IMR-90 (cell line): ENCODE measurements around the gene HTR2B. TPM values are rescaled to one million over a fixed set of nuclear protein-coding genes. Genes with fewer than 3 reads are reported as not detected.

ENCODE experiments used
- ATAC-seq: fragments of 200-7000 bp; cut with Tn5 transposase; 2 replicates; pipeline ENCODE4 v1.9.1; 2020; ENCODE audit warnings: low read depth, mild to moderate bottlenecking, moderate library complexity
- BruUV-seq: library from RNA; stranded (reverse); fragments of 400-500 nt; replicated peaks from 2 replicates; lab custom pipeline; 2021; lab: Mats Ljungman, UMichigan
- CTCF ChIA-PET: fragments of 300-600 bp; formaldehyde crosslinking; extraction: SDS; loops from one replicate; lab custom pipeline; 2021; ENCODE audit warnings: antibody characterized with exemption; lab: Yijun Ruan, JAX
- POLR2A ChIA-PET: fragments of 300-600 bp; sonication (Branson Sonifier 250); formaldehyde crosslinking; loops from one replicate; lab custom pipeline; 2022; ENCODE audit warnings: antibody characterized with exemption; ENCODE audit not compliant: unreplicated experiment; lab: Charles Lee
- DNase-seq: peaks from one replicate; pipeline ENCODE4 v3.0.0; 2013
- H2AFZ ChIP-seq: replicated peaks from 2 replicates; pipeline ENCODE3; 2013; ENCODE audit warnings: low read length, mild to moderate bottlenecking; ENCODE audit not compliant: poor library complexity
- H2AK5ac ChIP-seq: 2 replicates; pipeline ENCODE4 v1.6.1; 2013; ENCODE audit warnings: low read depth, low read length, inconsistent platforms
- H2AK9ac ChIP-seq: replicated peaks from 2 replicates; pipeline ENCODE3; 2013; ENCODE audit warnings: mild to moderate bottlenecking, low read depth, low read length, moderate library complexity; ENCODE audit not compliant: poor library complexity
- H2BK120ac ChIP-seq: 2 replicates; pipeline ENCODE4 v1.6.1; 2013; ENCODE audit warnings: low read depth, low read length, inconsistent platforms
- H2BK15ac ChIP-seq: 3 replicates; pipeline ENCODE4 v1.6.1; 2013; ENCODE audit warnings: low read depth, low read length, inconsistent platforms
- H2BK20ac ChIP-seq: 2 replicates; pipeline ENCODE4 v1.6.1; 2013; ENCODE audit warnings: low read depth, mild to moderate bottlenecking, inconsistent platforms, low read length, moderate library complexity
- H2BK5ac ChIP-seq: 2 replicates; pipeline ENCODE4 v1.6.1; 2013; ENCODE audit warnings: mild to moderate bottlenecking, low read depth, low read length, inconsistent platforms; ENCODE audit not compliant: poor library complexity, severe bottlenecking
- H3K14ac ChIP-seq: replicated peaks from 2 replicates; pipeline ENCODE4 v1.6.1; 2013; ENCODE audit warnings: low read depth, low read length, inconsistent platforms
- H3K18ac ChIP-seq: 2 replicates; pipeline ENCODE4 v1.6.1; 2013; ENCODE audit warnings: low read depth, low read length, control low read depth
- H3K23ac ChIP-seq: 2 replicates; pipeline ENCODE4 v1.6.1; 2013; ENCODE audit warnings: low read depth, low read length, inconsistent platforms
- H3K27ac ChIP-seq: 2 replicates; pipeline ENCODE4 v1.5.1; 2013; ENCODE audit warnings: mild to moderate bottlenecking, control low read depth, low read length; ENCODE audit not compliant: insufficient read depth
- H3K27me3 ChIP-seq: 2 replicates; pipeline ENCODE4 v1.6.1; 2013; ENCODE audit warnings: low read length; ENCODE audit not compliant: control insufficient read depth, insufficient read depth
- H3K36me3 ChIP-seq: 2 replicates; pipeline ENCODE4 v1.6.1; 2013; ENCODE audit warnings: low read length, mixed read lengths; ENCODE audit not compliant: control insufficient read depth, insufficient read depth
- H3K4ac ChIP-seq: 2 replicates; pipeline ENCODE4 v1.6.1; 2013; ENCODE audit warnings: low read depth, low read length, inconsistent platforms
- H3K4me1 ChIP-seq: 2 replicates; pipeline ENCODE4 v1.6.1; 2013; ENCODE audit warnings: low read length, mixed read lengths; ENCODE audit not compliant: control insufficient read depth, insufficient read depth
- H3K4me2 ChIP-seq: 2 replicates; pipeline ENCODE4 v1.6.1; 2013; ENCODE audit warnings: low read depth, mild to moderate bottlenecking, control low read depth, low read length, moderate library complexity
- H3K4me3 ChIP-seq: 2 replicates; pipeline ENCODE4 v1.5.1; 2013; ENCODE audit warnings: low read depth, mild to moderate bottlenecking, control low read depth, low read length, moderate library complexity; ENCODE audit not compliant: insufficient read depth
- H3K56ac ChIP-seq: 2 replicates; pipeline ENCODE4 v1.6.1; 2013; ENCODE audit warnings: low read length, inconsistent platforms; ENCODE audit not compliant: insufficient read depth; ENCODE audit errors: extremely low read depth
- H3K79me1 ChIP-seq, 2 experiments: 2 replicates each; pipeline ENCODE4 v1.6.1; 2013; ENCODE audit warnings: low read length in 2 of 2, inconsistent platforms in 1 of 2, low read depth in 1 of 2
- H3K9ac ChIP-seq: 2 replicates; pipeline ENCODE4 v1.6.1; 2013; ENCODE audit warnings: low read depth, low read length, control low read depth
- H3K9me1 ChIP-seq: 2 replicates; pipeline ENCODE4 v1.6.1; 2013; ENCODE audit warnings: low read length, inconsistent platforms; ENCODE audit not compliant: insufficient read depth
- H3K9me3 ChIP-seq: 2 replicates; pipeline ENCODE4 v1.6.1; 2013; ENCODE audit warnings: low read length; ENCODE audit not compliant: control insufficient read depth, insufficient read depth
- H4K20me1 ChIP-seq: 2 replicates; pipeline ENCODE4 v1.6.1; 2013; ENCODE audit warnings: low read length, inconsistent platforms; ENCODE audit not compliant: insufficient read depth
- H4K5ac ChIP-seq: 2 replicates; pipeline ENCODE4 v1.6.1; 2013; ENCODE audit warnings: mild to moderate bottlenecking, low read depth, low read length, control low read depth
- H4K8ac ChIP-seq, 2 experiments: 2 replicates each; pipeline ENCODE4 v1.6.1; 2013; ENCODE audit warnings: low read depth in 2 of 2, low read length in 2 of 2, control low read depth in 1 of 2, inconsistent platforms in 1 of 2
- H4K91ac ChIP-seq: 2 replicates; pipeline ENCODE4 v1.6.1; 2013; ENCODE audit warnings: low read depth, low read length, inconsistent platforms; ENCODE audit not compliant: insufficient read depth
- BHLHE40 ChIP-seq: fragments of 150-350 bp; IDR thresholded peaks from 2 replicates; pipeline ENCODE4 v1.6.1; 2016; ENCODE audit warnings: mild to moderate bottlenecking, low read depth, low read length
- CEBPB ChIP-seq: IDR thresholded peaks from 2 replicates; pipeline ENCODE4 v1.6.1; 2012; ENCODE audit warnings: low read depth, low read length, improper control_type of control experiment
- CHD1 ChIP-seq: IDR thresholded peaks from 2 replicates; pipeline ENCODE4 v1.6.1; 2012; ENCODE audit warnings: low read depth, low read length, improper control_type of control experiment
- FOS ChIP-seq: fragments of 150-350 bp; IDR thresholded peaks from 2 replicates; pipeline ENCODE4 v1.6.1; 2016; ENCODE audit warnings: low read depth, low read length
- MAFK ChIP-seq: IDR thresholded peaks from 2 replicates; pipeline ENCODE4 v1.6.1; 2012; ENCODE audit warnings: low read depth, low read length, improper control_type of control experiment
- MAZ ChIP-seq: IDR thresholded peaks from 2 replicates; pipeline ENCODE4 v1.6.1; 2012; ENCODE audit warnings: low read depth, mild to moderate bottlenecking, low read length, improper control_type of control experiment, moderate library complexity, borderline replicate concordance
- MXI1 ChIP-seq: IDR thresholded peaks from 2 replicates; pipeline ENCODE4 v1.6.1; 2012; ENCODE audit warnings: low read depth, mild to moderate bottlenecking, low read length, moderate library complexity, borderline replicate concordance
- POLR2A ChIP-seq: IDR thresholded peaks from 2 replicates; pipeline ENCODE4 v1.6.1; 2012; ENCODE audit warnings: mild to moderate bottlenecking, low read depth, low read length
- RCOR1 ChIP-seq: IDR thresholded peaks from 2 replicates; pipeline ENCODE4 v1.6.1; 2012; ENCODE audit warnings: mild to moderate bottlenecking, low read length, improper control_type of control experiment; ENCODE audit not compliant: insufficient replicate concordance
- SMC3 ChIP-seq: fragments of 150-350 bp; IDR thresholded peaks from 2 replicates; pipeline ENCODE4 v1.6.1; 2016; ENCODE audit warnings: low read depth, mild to moderate bottlenecking, antibody characterized with exemption, low read length, moderate library complexity
- WGBS, 2 experiments: methylation state at CpG; one replicate each; pipeline versions ENCODE4 v1.1.5 to v1.1.7; 2013; ENCODE audit warnings: missing lambda C conversion rate in 2 of 2; ENCODE audit not compliant: insufficient read length in 1 of 2; ENCODE audit errors: extremely low coverage in 2 of 2; 5-methylcytosine and 5-hydroxymethylcytosine counted together
- dilution Hi-C: fragments of 300-500 bp; cut with HindIII; formaldehyde crosslinking; loops from one replicate; pipeline ENCODE4 v1.14.3; 2018; ENCODE audit warnings: low sequenced_read_pairs; ENCODE audit not compliant: unreplicated experiment
- in situ Hi-C: fragments of 300-500 bp; cut with MboI; formaldehyde crosslinking; loops from 3 replicates; pipeline ENCODE4 v1.14.3; 2019; ENCODE audit warnings: low sequenced_read_pairs, inconsistent platforms, mixed read lengths
- intact Hi-C: fragments of 100-400 bp; cut with micrococcal nuclease; formaldehyde crosslinking; loops from 2 replicates; pipeline ENCODE4 v1.10.0; 2022
- polyA plus RNA-seq, 3 experiments: library from polyadenylated mRNA; depleted of rRNA; stranded (reverse); fragments of >200 nt; gene quantifications; 2 replicates each; pipeline ENCODE4 v1.2.3, GENCODE V29; 2012; ENCODE audit warnings: low replicate concordance in 1 of 3
- total RNA-seq: library from RNA; depleted of rRNA; stranded (reverse); fragments of >200 nt; gene quantifications from 2 replicates; pipeline ENCODE4 v1.2.3, GENCODE V29; 2012
- TF ChIP-seq, protein P1 (sequence below): conservative IDR thresholded peaks from 2 replicates; pipeline ENCODE4 v1.5.1; 2012; ENCODE audit warnings: mild to moderate bottlenecking, low read depth, low read length, improper control_type of control experiment
- TF ChIP-seq, protein P2 (sequence below): fragments of 150-350 bp; IDR thresholded peaks from 2 replicates; pipeline ENCODE4 v1.6.1; 2016; ENCODE audit warnings: low read depth, mild to moderate bottlenecking, low read length, moderate library complexity, borderline replicate concordance
- TF ChIP-seq, protein P3 (sequence below): fragments of 150-350 bp; IDR thresholded peaks from 2 replicates; pipeline ENCODE4 v1.6.1; 2017; ENCODE audit warnings: mild to moderate bottlenecking, antibody characterized with exemption, low read length, low read depth

HTR2B gene
- total and polyA plus RNA-seq, 2 of the 4 experiments (the other 2 are of a cell fraction): 0.26 to 0.72 TPM

DNA sequence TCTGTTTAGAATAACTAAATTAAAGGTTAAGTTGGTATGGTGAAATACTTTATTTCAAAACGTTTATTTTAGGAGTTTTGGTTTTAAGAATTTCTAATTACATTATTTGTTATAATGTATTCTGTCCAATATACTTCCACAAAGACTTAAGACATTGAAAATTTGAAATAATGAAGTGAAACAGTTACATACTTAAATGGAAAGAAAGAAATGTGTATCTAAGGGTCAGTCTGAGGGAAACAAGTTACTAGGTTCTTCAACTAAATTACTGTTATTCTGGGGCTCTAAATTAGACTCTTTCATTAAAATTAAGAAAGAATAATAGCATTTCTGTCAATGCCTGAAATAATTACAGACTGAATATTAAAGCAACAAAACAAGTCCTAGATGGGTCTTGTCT is 7.7 kb downstream of the HTR2B start:
- Histone ChIP-seq H2AFZ (no peak overlapping the region), H3K9me3 (no peaks in the 10 kb centered on the region), H3K9ac (no peak overlapping the region), H4K91ac (no peak overlapping the region), H3K79me1 (peaks cover 21 to 32% of the 10 kb centered on the region in 2 experiments), H3K18ac (no peak overlapping the region), H2BK20ac (no peak overlapping the region), H3K9me1 (peaks cover 7% of the 10 kb centered on the region; the same call in 1 of the 2 replicates), H2AK9ac (no peak overlapping the region), H2BK15ac (no peak overlapping the region), H2BK120ac (no peak overlapping the region), H3K4me2 (no peak overlapping the region), H3K56ac (no peak overlapping the region), H3K27me3 (no peaks in the 10 kb centered on the region), H2BK5ac (no peak overlapping the region), H3K4me1 (peaks cover 9% of the 10 kb centered on the region), H3K27ac (no peak overlapping the region; the same call in 1 of the 2 replicates), H3K4me3 (no peak overlapping the region), H4K20me1 (no peaks in the 10 kb centered on the region), H3K23ac (no peak overlapping the region), H4K5ac (no peak overlapping the region), H3K36me3 (peaks cover 5% of the 10 kb centered on the region), H3K4ac (no peak overlapping the region), H2AK5ac (no peak overlapping the region), H4K8ac (no peak overlapping the region; a peak in 1 of 4 replicates), H3K14ac (no peak overlapping the region)
- ATAC-seq: no peak
- no TSS peak for BruUV-seq
- CTCF ChIA-PET: interaction anchor here (1.2 kb wide), 1 partner anchor 75 kb away, joined by 3 read pairs; no protein-coding TSS in a partner anchor
- in situ Hi-C loops (no loop called here), intact Hi-C loops (no loop called here), dilution Hi-C loops (no loop called here)
- DNase-seq: no peak
- WGBS, 2 experiments: no CpG with 5 or more reads among the region's 1 CpG
- TF ChIP-seq MAFK: no peak
- TF ChIP-seq SMC3: no peak
- TF ChIP-seq RCOR1: no peak
- no peak for TF ChIP-seq MAZ
- TF ChIP-seq MXI1: no peak
- TF ChIP-seq BHLHE40: no peak
- TF ChIP-seq, protein P1, sequence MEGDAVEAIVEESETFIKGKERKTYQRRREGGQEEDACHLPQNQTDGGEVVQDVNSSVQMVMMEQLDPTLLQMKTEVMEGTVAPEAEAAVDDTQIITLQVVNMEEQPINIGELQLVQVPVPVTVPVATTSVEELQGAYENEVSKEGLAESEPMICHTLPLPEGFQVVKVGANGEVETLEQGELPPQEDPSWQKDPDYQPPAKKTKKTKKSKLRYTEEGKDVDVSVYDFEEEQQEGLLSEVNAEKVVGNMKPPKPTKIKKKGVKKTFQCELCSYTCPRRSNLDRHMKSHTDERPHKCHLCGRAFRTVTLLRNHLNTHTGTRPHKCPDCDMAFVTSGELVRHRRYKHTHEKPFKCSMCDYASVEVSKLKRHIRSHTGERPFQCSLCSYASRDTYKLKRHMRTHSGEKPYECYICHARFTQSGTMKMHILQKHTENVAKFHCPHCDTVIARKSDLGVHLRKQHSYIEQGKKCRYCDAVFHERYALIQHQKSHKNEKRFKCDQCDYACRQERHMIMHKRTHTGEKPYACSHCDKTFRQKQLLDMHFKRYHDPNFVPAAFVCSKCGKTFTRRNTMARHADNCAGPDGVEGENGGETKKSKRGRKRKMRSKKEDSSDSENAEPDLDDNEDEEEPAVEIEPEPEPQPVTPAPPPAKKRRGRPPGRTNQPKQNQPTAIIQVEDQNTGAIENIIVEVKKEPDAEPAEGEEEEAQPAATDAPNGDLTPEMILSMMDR: no peak
- no peak for TF ChIP-seq FOS
- no peak for TF ChIP-seq CEBPB
- TF ChIP-seq, protein P2, sequence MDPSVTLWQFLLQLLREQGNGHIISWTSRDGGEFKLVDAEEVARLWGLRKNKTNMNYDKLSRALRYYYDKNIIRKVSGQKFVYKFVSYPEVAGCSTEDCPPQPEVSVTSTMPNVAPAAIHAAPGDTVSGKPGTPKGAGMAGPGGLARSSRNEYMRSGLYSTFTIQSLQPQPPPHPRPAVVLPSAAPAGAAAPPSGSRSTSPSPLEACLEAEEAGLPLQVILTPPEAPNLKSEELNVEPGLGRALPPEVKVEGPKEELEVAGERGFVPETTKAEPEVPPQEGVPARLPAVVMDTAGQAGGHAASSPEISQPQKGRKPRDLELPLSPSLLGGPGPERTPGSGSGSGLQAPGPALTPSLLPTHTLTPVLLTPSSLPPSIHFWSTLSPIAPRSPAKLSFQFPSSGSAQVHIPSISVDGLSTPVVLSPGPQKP: no peak
- TF ChIP-seq CHD1: no peak
- TF ChIP-seq, protein P3, sequence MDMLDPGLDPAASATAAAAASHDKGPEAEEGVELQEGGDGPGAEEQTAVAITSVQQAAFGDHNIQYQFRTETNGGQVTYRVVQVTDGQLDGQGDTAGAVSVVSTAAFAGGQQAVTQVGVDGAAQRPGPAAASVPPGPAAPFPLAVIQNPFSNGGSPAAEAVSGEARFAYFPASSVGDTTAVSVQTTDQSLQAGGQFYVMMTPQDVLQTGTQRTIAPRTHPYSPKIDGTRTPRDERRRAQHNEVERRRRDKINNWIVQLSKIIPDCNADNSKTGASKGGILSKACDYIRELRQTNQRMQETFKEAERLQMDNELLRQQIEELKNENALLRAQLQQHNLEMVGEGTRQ: no peak
- TF ChIP-seq POLR2A: no peak
- POLR2A ChIA-PET: no interaction called here
